Measurements from ENCODE around the gene ESRRA.

ESRRA gene

GRCh38 chr11:64288353-64288750, 17.0 kb upstream of the ESRRA start:
- Histone ChIP-seq H3K27ac (ENCODE audit: low read length) (no peak overlapping the region), H3K4me1 (ENCODE audit: control insufficient read depth in 1 of 2, insufficient read depth in 2 of 2, low read length in 2 of 2) (peaks cover 4 to 36% of the 10 kb centered on the region in 2 donors), H3K36me3 (ENCODE audit: control insufficient read depth in 1 of 2, insufficient read depth in 2 of 2, low read length in 2 of 2) (no peaks in the 10 kb centered on the region), H3K27me3 (ENCODE audit: low read depth, low read length) (peaks cover 26% of the 10 kb centered on the region), H3K4me3 (ENCODE audit: low read depth in 1 of 2, low read length in 2 of 2) (no peak overlapping the region), H3K9me3 (ENCODE audit: control insufficient read depth in 1 of 2, low read length in 2 of 2) (no peaks in the 10 kb centered on the region)

GRCh38 chr11:64289002-64289564, 16.2 kb upstream of the ESRRA start:
- Histone ChIP-seq H3K4me1 (ENCODE audit: control insufficient read depth in 1 of 2, insufficient read depth in 2 of 2, low read length in 2 of 2) (peaks cover under 1 to 29% of the 10 kb centered on the region in 2 donors), H3K27me3 (ENCODE audit: low read depth, low read length) (peaks cover 31% of the 10 kb centered on the region)

GRCh38 chr11:64290352-64291261, 14.7 kb upstream of the ESRRA start:
- no peaks in the 10 kb centered on the region for H3K36me3 ChIP-seq (ENCODE audit: control insufficient read depth in 1 of 2, insufficient read depth in 2 of 2, low read length in 2 of 2)
- H3K27me3 ChIP-seq (ENCODE audit: low read depth, low read length), result peaks cover 38% of the 10 kb centered on the region
- no peak overlapping the region for H3K27ac ChIP-seq (ENCODE audit: low read length)
- H3K4me1 ChIP-seq (ENCODE audit: control insufficient read depth in 1 of 2, insufficient read depth in 2 of 2, low read length in 2 of 2), result peaks cover 0 to 26% of the 10 kb centered on the region in 2 donors
- no peak overlapping the region for H3K4me3 ChIP-seq (ENCODE audit: low read depth in 1 of 2, low read length in 2 of 2)
- no peaks in the 10 kb centered on the region for H3K9me3 ChIP-seq (ENCODE audit: control insufficient read depth in 1 of 2, low read length in 2 of 2)

More at GRCh38 chr11:64289002-64289564, 16.2 kb upstream of the ESRRA start:
- Histone ChIP-seq H3K27ac (ENCODE audit: low read length) (no peak overlapping the region), H3K4me3 (ENCODE audit: low read depth in 1 of 2, low read length in 2 of 2) (no peak overlapping the region), H3K9me3 (ENCODE audit: control insufficient read depth in 1 of 2, low read length in 2 of 2) (no peaks in the 10 kb centered on the region), H3K36me3 (ENCODE audit: control insufficient read depth in 1 of 2, insufficient read depth in 2 of 2, low read length in 2 of 2) (no peaks in the 10 kb centered on the region)

GRCh38 chr11:64291262-64291751, 14.0 kb upstream of the ESRRA start, which contains the start of gene KCNK4:
TSS of gene KCNK4 (plus strand) at chr11:64291302. CDS start at chr11:64293019, 1,717 bp downstream.
- H3K36me3 ChIP-seq (ENCODE audit: control insufficient read depth in 1 of 2, insufficient read depth in 2 of 2, low read length in 2 of 2), result no peaks in the 10 kb centered on the region
- no peak within 1 kb of the TSS for H3K27ac ChIP-seq (ENCODE audit: low read length)
- peaks cover 0 to 20% of the 10 kb centered on the region in 2 donors for H3K4me1 ChIP-seq (ENCODE audit: control insufficient read depth in 1 of 2, insufficient read depth in 2 of 2, low read length in 2 of 2)
- no peaks in the 10 kb centered on the region for H3K9me3 ChIP-seq (ENCODE audit: control insufficient read depth in 1 of 2, low read length in 2 of 2)
- H3K4me3 ChIP-seq (ENCODE audit: low read depth in 1 of 2, low read length in 2 of 2), result peak within 1 kb of the TSS in 1 of 2 donors; percentile 53
- H3K27me3 ChIP-seq (ENCODE audit: low read depth, low read length), result peaks cover 44% of the 10 kb centered on the region

- peak overlapping the region in 1 of 2 donors; percentile 53 for H3K4me3 ChIP-seq (ENCODE audit: low read depth in 1 of 2, low read length in 2 of 2)
- peaks cover 0 to 15% of the 10 kb centered on the region in 2 donors for H3K4me1 ChIP-seq (ENCODE audit: control insufficient read depth in 1 of 2, insufficient read depth in 2 of 2, low read length in 2 of 2)
- peaks cover 49% of the 10 kb centered on the region for H3K27me3 ChIP-seq (ENCODE audit: low read depth, low read length)
Observed at GRCh38 chr11:64291752-64292459, 13.4 kb upstream of the ESRRA start.

GRCh38 chr11:64292460-64293254, 12.7 kb upstream of the ESRRA start:
- H3K27me3 ChIP-seq (ENCODE audit: low read depth, low read length), result peaks cover 56% of the 10 kb centered on the region

More at GRCh38 chr11:64291752-64292459, 13.4 kb upstream of the ESRRA start:
- H3K27ac ChIP-seq (ENCODE audit: low read length), result no peak overlapping the region
- no peaks in the 10 kb centered on the region for H3K9me3 ChIP-seq (ENCODE audit: control insufficient read depth in 1 of 2, low read length in 2 of 2)
- H3K36me3 ChIP-seq (ENCODE audit: control insufficient read depth in 1 of 2, insufficient read depth in 2 of 2, low read length in 2 of 2), result no peaks in the 10 kb centered on the region

GRCh38 chr11:64294774-64295173, 10.6 kb upstream of the ESRRA start:
- Histone ChIP-seq H3K4me1 (ENCODE audit: control insufficient read depth in 1 of 2, insufficient read depth in 2 of 2, low read length in 2 of 2) (peaks cover 0 to 25% of the 10 kb centered on the region in 2 donors), H3K27me3 (ENCODE audit: low read depth, low read length) (peaks cover 72% of the 10 kb centered on the region), H3K27ac (ENCODE audit: low read length) (no peak overlapping the region), H3K36me3 (ENCODE audit: control insufficient read depth in 1 of 2, insufficient read depth in 2 of 2, low read length in 2 of 2) (no peaks in the 10 kb centered on the region), H3K9me3 (ENCODE audit: control insufficient read depth in 1 of 2, low read length in 2 of 2) (no peaks in the 10 kb centered on the region), H3K4me3 (ENCODE audit: low read depth in 1 of 2, low read length in 2 of 2) (no peak overlapping the region)

More at GRCh38 chr11:64292460-64293254, 12.7 kb upstream of the ESRRA start:
- H3K36me3 ChIP-seq (ENCODE audit: control insufficient read depth in 1 of 2, insufficient read depth in 2 of 2, low read length in 2 of 2), result no peaks in the 10 kb centered on the region
- no peaks in the 10 kb centered on the region for H3K9me3 ChIP-seq (ENCODE audit: control insufficient read depth in 1 of 2, low read length in 2 of 2)
- H3K27ac ChIP-seq (ENCODE audit: low read length), result no peak overlapping the region
- H3K4me1 ChIP-seq (ENCODE audit: control insufficient read depth in 1 of 2, insufficient read depth in 2 of 2, low read length in 2 of 2), result peaks cover 0 to 15% of the 10 kb centered on the region in 2 donors
- peak overlapping the region in 1 of 2 donors; percentile 53 for H3K4me3 ChIP-seq (ENCODE audit: low read depth in 1 of 2, low read length in 2 of 2)

- Histone ChIP-seq H3K4me1 (ENCODE audit: control insufficient read depth in 1 of 2, insufficient read depth in 2 of 2, low read length in 2 of 2) (peaks cover 0 to 35% of the 10 kb centered on the region in 2 donors), H3K36me3 (ENCODE audit: control insufficient read depth in 1 of 2, insufficient read depth in 2 of 2, low read length in 2 of 2) (no peaks in the 10 kb centered on the region), H3K27me3 (ENCODE audit: low read depth, low read length) (peaks cover 73% of the 10 kb centered on the region), H3K9me3 (ENCODE audit: control insufficient read depth in 1 of 2, low read length in 2 of 2) (no peaks in the 10 kb centered on the region), H3K27ac (ENCODE audit: low read length) (no peak overlapping the region), H3K4me3 (ENCODE audit: low read depth in 1 of 2, low read length in 2 of 2) (no peak overlapping the region)
Observed at GRCh38 chr11:64295760-64296159, 9.6 kb upstream of the ESRRA start.

GRCh38 chr11:64296236-64296635, 9.1 kb upstream of the ESRRA start:
- Histone ChIP-seq H3K4me1 (ENCODE audit: control insufficient read depth in 1 of 2, insufficient read depth in 2 of 2, low read length in 2 of 2) (peaks cover 0 to 37% of the 10 kb centered on the region in 2 donors), H3K36me3 (ENCODE audit: control insufficient read depth in 1 of 2, insufficient read depth in 2 of 2, low read length in 2 of 2) (no peaks in the 10 kb centered on the region), H3K27me3 (ENCODE audit: low read depth, low read length) (peaks cover 69% of the 10 kb centered on the region), H3K4me3 (ENCODE audit: low read depth in 1 of 2, low read length in 2 of 2) (no peak overlapping the region), H3K27ac (ENCODE audit: low read length) (no peak overlapping the region), H3K9me3 (ENCODE audit: control insufficient read depth in 1 of 2, low read length in 2 of 2) (no peaks in the 10 kb centered on the region)

GRCh38 chr11:64296830-64297698, 8.3 kb upstream of the ESRRA start:
- Histone ChIP-seq H3K27me3 (ENCODE audit: low read depth, low read length) (peaks cover 69% of the 10 kb centered on the region), H3K9me3 (ENCODE audit: control insufficient read depth in 1 of 2, low read length in 2 of 2) (no peaks in the 10 kb centered on the region), H3K4me3 (ENCODE audit: low read depth in 1 of 2, low read length in 2 of 2) (no peak overlapping the region), H3K36me3 (ENCODE audit: control insufficient read depth in 1 of 2, insufficient read depth in 2 of 2, low read length in 2 of 2) (no peaks in the 10 kb centered on the region), H3K27ac (ENCODE audit: low read length) (no peak overlapping the region), H3K4me1 (ENCODE audit: control insufficient read depth in 1 of 2, insufficient read depth in 2 of 2, low read length in 2 of 2) (peaks cover 0 to 29% of the 10 kb centered on the region in 2 donors)

Data from muscle layer of duodenum (tissue), 2 donors.